ENCODE measurements around the gene CZIB.
A peak's percentile ranks its signal among the peaks of the same experiment; 100 is the strongest.

Gene CZIB

GRCh38 chr1:53220171-53220961 is at the start of gene CZIB:
CZIB (minus strand) TSS chr1:53220634; CDS start chr1:53220575, 59 bp downstream.
- DNase-seq = peak; percentile 92

- DNase-seq = no peak
These were observed 49.7 kb upstream of the CZIB start for GRCh38 chr1:53270107-53270506.

DNA sequence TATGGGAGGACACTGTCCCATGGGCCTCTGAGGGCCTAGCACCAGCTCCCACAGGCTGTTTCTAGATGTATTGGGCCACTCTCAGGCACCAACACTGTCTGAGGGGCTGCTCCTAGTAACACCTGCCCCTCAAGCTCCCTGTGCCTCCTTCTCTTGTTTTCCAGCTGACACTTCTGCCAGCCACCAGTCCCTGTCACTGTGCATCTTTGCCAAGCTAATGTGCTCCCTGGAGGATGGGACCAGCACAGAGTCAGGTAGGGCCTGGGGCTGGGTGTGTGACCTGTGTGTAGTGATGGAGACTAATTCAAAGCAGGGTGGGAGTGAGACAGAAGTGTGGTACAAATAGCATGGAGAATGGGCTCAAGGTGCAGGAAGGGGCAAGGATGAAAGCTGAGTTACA is 47.3 kb upstream of the CZIB start:
- no peak for DNase-seq

GRCh38 chr1:53266038-53266437 is 45.6 kb upstream of the CZIB start:
- DNase-seq = no peak

DNA sequence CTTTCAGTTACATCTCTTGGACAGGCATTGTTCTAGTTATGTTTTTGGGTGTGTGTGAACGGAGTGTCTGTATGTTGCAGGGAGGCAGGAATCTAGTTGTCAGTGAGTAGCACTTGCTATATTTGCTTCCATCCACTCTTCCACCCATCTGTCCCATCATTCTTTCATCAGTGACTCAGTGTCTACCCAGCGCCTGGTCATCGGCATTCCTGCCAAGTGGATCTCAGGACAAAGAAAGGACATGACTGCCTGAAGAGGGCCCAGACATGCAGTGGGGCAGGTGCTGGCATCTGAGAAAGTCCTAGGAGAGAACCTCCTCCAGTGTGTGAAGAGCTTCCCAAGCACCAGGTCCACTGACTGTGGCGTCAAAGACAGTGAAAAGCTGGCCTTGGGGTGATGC is 45.1 kb upstream of the CZIB start:
- no peak for DNase-seq

DNA sequence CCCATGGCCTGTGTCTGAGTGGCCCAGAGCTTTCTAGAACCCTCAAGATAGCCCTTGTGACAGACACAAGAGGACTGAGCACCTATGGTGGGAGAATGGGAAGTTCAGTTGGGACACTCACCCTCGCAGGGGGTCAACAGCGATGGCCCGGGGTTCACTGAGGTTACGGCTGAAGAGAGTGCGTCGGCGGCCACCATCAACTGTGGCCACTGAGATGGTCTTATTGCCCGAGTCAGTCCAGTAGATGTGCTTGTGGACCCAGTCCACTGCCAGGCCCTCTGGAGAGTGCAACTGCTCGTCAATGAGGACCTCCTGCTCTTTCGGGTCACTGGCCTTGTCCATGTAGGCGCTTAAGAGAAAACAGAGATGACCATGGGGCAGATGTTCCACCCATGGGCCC is 43.6 kb upstream of the CZIB start:
- no peak for DNase-seq

DNA sequence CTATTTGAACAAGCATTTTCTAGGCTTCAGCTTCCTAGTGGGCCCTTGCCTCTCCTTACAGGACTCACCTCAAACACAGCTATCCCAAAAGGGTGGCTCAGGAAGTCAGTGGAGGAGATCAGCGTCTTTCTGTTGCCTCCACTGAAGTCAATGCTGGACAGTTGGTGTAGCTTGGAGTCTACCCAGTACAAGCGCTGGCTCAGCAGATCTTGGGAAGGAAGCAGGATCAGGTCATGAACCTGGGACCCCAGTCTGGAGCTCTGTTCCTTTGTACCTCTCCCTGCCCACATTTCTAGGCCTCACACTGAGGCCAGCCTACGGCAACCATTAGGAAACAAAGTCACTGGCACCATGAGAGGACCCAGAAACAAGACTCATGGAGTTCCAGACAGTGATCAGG is 41.6 kb upstream of the CZIB start:
- no peak for DNase-seq

GRCh38 chr1:53260631-53261247 is 40.3 kb upstream of the CZIB start:
- no peak for DNase-seq

DNA sequence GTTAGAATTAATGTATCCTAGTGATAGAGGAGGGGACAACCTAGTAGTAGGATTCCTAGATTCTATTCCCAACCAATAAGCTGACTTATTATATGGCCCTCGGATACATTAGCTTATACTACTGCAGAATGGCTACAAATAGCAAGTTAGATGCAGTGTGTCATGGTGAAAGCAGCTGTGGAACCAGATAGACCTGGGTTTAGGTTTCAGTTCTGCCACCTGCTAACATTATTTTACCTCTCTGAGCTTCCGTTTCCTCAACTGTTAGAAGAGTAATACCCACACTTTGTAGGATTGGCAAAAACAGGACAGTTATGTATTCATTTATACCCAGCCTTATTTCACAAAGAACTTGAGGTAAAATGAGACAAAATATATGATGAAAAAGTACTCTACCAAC is 39.5 kb upstream of the CZIB start:
- no peak for DNase-seq

DNA sequence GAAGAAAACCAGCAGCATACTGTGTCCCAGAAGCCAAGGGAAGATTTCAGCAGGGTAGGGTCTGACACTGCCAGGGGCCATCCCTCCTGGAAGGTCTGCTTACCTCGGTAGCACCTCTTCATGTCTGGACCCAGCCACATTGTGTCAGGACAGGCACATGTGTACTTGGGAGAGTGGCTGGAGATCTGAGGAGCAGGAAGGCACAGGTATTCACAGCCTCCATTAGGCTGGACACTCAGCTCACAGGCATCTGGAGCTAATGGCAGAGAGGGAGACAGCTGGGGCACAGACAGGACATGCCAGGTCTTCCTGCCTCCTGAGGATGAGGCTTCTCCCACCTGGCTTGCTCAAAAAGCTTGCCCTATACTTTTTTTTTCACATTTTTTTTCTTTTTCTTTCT is 37.8 kb upstream of the CZIB start:
- no peak for DNase-seq

DNA sequence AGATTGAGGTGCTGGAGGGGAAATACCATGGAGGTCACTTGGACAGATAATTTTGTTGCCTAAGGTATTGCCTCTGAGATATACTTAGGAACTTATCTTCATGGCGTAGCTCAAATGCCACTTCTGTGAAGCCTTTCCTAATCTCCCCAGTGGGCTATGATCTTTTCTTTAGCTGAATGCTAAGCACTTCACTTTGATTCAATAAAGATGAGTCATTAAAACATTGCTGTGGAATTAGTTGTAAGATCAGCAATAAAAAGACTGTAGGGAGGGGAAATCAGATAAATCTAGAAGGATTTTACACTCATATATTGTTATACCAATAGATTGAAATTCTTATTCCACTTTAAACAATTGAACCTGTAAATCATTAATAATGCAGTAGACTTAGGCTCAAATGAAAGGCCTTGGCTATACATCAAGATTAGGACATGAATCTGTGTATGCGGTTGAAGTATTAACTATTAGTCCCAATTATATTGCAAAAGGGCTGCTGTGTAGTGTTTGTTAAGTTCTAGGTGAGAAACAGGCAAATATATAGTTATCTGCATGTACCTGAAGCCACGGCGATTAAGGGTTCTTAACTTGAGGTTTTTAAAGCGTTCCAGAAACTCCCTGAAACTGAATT is 37.1 kb upstream of the CZIB start:
- DNase-seq = no peak

DNA sequence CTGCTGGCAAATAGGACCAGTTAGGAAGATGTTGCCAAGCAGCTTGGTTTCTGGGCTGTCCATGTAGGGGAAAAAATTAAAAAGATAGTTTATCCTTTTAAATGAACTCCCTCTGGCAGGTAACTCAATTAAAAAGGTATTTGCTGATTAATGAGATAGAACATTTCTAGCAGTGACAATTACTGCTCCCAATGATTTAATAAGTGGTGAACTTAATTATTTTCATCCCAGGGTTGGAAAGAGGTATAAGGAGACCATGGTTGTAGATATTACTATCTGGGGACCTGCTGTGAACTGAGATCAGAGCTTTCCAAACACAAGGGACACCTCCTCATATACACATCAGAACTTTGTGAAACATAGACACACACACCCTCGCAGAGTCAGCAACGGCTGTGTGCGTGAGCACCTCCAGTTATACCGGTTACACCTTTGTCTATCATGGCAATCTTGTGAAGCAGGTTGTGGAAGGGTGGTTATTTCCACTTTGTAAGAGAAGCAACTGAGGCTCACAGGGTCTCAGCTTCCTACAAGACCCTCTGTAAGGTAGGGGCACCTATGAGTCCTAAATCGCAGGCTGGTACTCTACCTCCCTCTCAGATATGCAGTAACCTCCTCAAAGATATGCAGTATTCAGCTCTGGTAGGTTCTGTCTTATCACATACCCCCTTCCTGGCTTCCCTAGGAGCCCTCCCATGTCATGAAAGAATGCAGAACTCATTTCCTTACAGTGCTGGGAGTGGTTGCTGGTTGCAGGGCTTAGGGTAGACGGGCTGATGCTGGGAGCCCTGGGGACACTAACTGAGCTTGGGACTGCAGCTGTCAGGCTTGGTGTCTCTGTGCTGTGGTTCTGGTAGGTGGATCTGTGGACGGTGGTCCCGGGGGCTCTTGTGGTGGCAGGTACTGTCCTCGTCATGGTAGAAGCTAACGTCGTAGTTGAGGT is 36.3 kb upstream of the CZIB start:
- no peak for DNase-seq

DNA sequence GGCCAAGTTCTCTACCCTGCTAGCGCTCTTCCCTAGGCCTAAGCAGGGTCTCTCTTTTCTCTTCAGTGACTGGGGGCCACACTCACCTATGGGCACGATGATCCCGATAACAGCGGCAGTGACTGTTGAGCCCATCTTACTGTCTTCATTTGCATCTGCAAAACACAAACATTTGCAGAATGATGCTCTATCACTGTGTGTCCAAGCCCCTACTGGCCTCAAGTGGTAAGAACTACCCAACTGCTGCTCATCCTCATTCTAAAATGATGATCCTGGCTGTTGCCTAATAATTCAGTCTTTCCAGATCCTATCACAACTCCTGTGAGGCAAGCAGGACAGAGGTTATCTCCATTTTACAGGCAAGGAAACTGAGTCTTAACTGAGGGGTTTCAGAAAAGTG is 34.6 kb upstream of the CZIB start:
- no peak for DNase-seq

GRCh38 chr1:53254011-53254640 is 33.7 kb upstream of the CZIB start:
- DNase-seq = no peak

GRCh38 chr1:53250325-53250724 is 29.9 kb upstream of the CZIB start:
- no peak for DNase-seq

- no peak for DNase-seq
These were observed 29.3 kb upstream of the CZIB start for GRCh38 chr1:53249706-53250105.

DNA sequence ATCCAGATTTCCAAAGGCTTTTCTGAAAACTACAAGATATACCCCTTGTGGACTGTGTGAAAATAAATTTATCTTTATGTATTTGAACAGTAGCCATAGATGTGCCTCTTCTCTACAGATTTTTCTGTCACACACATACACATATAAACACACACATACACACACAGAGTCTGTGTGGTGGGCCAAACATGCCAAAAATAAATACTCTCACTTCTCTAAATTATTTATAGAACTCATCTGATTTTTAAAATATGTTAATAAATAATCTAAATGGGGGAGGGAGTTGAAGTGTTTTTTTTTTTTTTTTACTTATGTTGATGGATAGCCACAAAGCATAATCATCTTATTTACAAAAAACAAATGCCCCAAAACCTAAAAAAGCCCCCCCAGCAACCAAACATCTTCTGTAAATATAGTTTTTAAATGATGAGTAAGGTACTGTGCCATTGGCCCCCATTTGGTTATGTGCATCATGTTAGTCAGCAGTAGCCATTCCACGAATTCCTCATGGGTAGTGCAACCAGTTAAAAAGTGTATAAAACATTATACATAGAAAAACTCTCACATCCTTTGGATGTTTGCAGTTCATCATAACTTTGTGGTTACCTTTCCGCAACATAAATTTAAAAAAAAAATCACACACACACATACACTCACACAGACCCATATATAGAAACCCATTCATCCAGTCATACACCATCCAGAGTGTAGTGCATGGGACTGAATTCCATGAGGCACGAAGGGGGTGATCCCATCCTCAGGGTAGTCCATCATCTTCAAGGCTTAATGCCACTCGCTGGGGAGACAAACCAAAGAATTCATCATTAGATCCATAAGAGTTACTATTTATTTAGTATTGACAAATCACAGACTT is 26.1 kb upstream of the CZIB start:
- no peak for DNase-seq

DNA sequence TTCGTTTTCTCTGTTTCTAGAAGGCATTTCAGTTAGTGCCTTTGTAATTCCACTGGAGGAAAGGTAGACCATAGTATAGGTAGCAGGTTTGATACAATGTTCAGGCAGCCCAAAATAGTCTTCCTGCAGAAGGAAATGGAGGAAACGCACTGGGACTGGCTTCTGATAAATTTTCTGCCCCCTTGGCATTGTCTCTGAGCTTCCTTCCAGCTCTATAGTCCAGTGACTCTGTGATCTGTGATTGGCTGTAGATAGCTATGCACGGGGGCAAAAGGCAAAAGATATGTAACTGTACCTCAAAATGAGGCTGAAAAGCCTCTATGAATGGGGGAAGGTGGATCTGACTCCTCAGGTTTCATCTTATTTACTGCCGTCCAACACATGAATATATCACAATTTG is 23.7 kb upstream of the CZIB start:
- no peak for DNase-seq

DNA sequence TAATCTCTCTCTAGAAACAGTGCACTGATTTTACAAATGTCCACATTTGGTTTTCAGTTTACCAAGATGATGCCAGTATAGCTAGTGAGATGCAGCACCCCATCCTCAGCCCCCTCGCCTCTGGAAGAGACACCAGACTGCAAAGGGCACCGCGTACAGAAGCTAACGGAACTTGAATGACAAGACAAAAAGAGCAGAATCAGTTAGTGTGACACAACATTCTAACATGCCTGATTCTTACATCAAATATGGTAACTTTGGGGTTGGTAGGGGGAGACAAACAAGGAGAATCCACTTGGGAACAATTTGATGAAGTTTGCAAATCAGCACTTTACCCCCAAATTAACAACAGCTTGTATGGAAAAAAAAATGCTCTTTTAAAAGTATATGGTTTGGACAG is 21.9 kb upstream of the CZIB start:
- no peak for DNase-seq

DNA sequence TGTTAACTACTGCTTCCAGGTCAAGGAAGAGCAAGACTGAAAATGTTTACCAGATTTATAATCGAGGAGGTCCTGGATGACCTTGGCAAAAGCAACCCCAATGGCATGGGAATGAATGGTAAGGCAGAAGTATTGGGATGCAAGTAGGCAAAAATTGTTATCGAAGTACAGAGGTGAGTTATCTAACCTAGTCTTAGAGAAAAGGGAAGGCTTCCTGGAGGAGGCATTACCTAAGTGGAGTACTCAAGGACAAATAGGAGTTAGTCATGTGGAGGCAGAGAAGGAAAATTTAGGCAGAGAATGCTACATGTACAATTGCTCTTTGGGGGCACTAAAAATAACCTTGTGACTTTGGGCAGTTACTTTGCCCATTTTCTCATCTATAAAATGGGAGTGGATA is 21.4 kb upstream of the CZIB start:
- no peak for DNase-seq

All from suppressor macrophage treated with lipopolysaccharide for 4 hours (primary cell).